Thyroid gland (tissue), 4 donors: ENCODE data around the gene ALKBH3.

ENCODE experiments used
- POLR2A ChIP-seq, 2 donors: fragments of 450-650 bp; IDR thresholded peaks; one replicate each; pipeline ENCODE4 v1.6.1; 2017; ENCODE audit warnings: antibody characterized with exemption in 2 of 2, mild to moderate bottlenecking in 2 of 2, moderate library complexity in 1 of 2
- TF ChIP-seq, protein P1 (sequence below), 6 experiments: fragments of 200-600 bp in 3 of 6; fragments of 450-650 bp in 3 of 6; sonication (generic) in 3 of 6; IDR thresholded peaks; one replicate each; pipeline ENCODE4 v1.5.1; 2016 to 2019; ENCODE audit warnings: antibody characterized with exemption in 6 of 6, mild to moderate bottlenecking in 2 of 6, inconsistent platforms in 1 of 6, moderate library complexity in 1 of 6

DNA sequence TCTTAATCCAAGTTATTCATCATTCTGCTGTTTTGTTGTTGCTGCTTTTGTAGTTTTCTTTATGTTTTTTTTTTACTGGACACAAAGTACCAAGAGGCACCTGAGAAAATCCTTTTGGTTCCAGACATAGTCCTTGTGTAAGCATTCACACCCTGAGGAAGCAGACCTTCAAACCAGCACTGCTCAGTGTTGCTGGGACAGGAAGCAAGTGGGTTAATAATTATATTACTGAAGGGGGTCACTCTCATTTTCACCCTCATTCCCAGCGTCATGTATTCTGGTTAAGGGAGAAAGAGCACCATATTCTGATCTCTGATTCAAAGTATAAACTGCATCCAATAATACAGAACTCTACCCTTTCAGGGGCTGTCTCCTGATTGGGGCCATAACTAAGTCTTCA, 5.9 kb upstream of the ALKBH3 start:
- TF ChIP-seq, protein P1, sequence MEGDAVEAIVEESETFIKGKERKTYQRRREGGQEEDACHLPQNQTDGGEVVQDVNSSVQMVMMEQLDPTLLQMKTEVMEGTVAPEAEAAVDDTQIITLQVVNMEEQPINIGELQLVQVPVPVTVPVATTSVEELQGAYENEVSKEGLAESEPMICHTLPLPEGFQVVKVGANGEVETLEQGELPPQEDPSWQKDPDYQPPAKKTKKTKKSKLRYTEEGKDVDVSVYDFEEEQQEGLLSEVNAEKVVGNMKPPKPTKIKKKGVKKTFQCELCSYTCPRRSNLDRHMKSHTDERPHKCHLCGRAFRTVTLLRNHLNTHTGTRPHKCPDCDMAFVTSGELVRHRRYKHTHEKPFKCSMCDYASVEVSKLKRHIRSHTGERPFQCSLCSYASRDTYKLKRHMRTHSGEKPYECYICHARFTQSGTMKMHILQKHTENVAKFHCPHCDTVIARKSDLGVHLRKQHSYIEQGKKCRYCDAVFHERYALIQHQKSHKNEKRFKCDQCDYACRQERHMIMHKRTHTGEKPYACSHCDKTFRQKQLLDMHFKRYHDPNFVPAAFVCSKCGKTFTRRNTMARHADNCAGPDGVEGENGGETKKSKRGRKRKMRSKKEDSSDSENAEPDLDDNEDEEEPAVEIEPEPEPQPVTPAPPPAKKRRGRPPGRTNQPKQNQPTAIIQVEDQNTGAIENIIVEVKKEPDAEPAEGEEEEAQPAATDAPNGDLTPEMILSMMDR (IDR thresholded peaks at IDR 0.05): no peak
- no peak for TF ChIP-seq POLR2A (IDR thresholded peaks at IDR 0.05)
